HG03108 (cell line): ENCODE data around the gene ST8SIA4.

Source experiments
- ATAC-seq: cut with Tn5 transposase; IDR thresholded peaks from one replicate; pipeline ENCODE4 v1.9.1; 2021; ENCODE audit warnings: moderate library complexity; ENCODE audit not compliant: unreplicated experiment

The ST8SIA4 gene

DNA sequence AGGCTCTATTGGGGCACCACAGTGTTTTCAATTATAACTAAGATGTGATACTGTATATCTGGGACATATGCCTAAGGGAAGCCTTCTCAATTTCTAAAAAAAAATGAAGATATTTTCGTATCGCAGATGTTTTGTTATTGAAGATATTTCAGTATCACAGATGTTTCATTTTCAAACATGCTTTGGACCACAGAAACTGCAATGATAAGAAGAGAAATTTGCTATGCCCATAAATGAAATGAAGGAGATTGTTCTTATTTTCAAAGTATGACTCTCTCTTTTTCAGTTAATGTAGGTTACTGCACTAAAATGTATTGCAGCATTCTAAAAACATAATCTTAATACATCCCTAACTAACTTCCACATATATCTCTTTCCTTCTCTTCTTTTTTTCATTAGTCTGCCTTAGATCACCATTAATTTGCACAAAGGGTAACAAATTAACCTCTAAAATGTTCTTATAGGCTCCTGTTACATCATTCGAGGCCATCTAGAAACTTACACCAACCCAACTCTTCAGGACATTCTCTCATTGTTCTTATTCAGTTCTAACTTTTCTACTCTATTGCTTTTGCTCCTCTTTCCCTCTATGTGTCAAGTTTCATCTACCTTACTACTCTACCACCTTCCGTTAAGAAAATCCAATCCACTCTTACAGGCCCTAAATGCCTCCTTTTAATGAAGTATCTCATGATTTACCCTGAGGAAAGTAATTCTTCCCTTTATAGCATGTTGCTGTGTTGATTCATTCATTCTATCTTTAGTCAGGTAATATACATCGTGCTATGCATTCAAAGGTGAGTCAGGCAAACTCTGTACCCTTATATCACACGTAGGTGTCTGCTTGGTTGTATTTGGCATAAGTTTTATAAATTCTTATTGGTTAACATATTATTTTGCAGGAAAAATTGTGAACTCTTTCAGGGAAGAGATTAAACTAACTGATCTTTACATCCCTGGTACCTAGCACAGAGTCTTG is 70.5 kb downstream of the ST8SIA4 start:
- ATAC-seq = no peak

GRCh38 chr5:100828898-100829356 is 74.2 kb downstream of the ST8SIA4 start:
- ATAC-seq = no peak

DNA sequence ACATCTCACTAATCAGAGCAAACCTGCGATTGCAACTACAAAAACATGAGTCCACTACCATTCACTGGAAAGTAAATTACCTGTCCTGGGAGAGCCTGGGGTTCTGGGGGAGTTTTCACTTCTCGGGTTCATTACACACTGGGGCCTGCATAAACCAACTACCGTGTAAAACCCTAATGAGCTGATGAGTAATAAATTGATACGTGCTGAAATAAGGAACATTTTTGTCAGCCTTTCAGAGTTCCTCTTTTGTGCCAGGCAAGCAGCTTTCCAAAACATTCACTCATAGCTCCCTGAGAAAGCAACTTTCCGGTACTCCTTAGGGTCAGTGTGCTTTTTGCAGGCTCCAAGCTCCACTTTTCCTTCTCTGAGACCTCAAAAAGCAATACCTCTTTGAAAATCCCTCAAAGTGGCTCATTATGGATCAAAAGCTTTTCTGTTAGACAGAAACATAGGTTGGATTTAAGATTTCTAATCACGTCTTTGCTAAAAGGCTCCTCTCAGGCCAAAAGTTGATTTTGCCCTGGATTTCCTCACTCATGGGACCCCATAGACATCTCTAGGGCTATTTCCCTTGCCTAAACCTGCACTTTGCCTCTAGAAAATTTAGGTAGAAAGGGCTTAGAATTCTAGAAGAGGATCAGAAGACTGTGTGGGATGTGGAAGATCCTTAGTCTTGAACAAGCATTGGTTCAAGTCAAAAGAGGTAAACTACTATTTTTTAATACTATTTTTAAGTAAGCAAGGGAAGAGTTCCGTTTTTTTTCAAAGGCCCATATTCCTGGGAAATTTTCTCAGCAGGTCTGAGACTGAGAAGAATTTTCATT is 74.8 kb downstream of the ST8SIA4 start:
- peak; percentile 72 for ATAC-seq

DNA sequence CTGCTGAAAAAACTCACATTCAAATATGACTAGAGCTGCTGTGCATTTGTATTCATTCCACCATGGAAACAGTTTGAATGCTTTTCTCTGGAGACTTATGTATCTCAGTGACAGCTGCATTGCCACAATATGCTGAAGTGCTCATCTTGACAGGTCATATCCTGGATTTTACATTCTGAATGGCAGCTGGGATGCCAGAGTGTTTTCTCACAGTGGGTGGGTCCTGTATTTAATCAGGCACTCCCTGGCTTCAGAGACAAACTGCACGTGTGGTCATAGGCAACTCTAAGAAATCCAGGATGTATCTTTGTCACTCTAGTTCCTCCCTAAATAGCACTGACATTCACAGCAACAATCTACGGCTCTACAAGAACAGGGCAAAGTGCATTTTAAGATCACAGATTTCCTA is 75.6 kb downstream of the ST8SIA4 start:
- peak; percentile 24 for ATAC-seq

- ATAC-seq = peak; percentile 29
Measured at GRCh38 chr5:100826133-100826532, 76.9 kb downstream of the ST8SIA4 start.

- ATAC-seq = no peak
Measured at GRCh38 chr5:100824635-100825034, 78.4 kb downstream of the ST8SIA4 start.

- ATAC-seq = no peak
Measured at GRCh38 chr5:100823812-100824211, 79.3 kb downstream of the ST8SIA4 start.

GRCh38 chr5:100821751-100822150 is 81.3 kb downstream of the ST8SIA4 start:
- no peak for ATAC-seq

GRCh38 chr5:100818340-100818739 is 84.7 kb downstream of the ST8SIA4 start:
- ATAC-seq = no peak

- no peak for ATAC-seq
Measured at GRCh38 chr5:100803397-100803796, 99.7 kb downstream of the ST8SIA4 start.

DNA sequence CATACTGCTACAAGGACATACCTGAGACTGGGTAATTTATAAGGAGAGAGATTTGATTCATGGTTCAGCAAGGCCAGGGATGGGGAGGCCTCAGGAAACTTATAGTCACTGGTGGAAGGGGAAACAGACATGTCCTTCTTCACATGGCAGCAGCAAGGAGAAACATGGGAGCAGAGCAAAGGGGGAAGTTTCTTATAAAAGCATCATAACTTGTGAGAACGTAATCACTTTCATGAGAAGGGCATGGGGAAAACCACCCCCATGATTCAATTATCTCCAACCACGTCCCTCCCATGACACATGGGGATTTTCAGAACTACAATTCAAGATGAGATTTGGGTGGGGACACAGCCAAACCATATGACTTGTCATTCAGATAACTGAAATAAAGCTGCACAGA is 100.9 kb downstream of the ST8SIA4 start:
- no peak for ATAC-seq

DNA sequence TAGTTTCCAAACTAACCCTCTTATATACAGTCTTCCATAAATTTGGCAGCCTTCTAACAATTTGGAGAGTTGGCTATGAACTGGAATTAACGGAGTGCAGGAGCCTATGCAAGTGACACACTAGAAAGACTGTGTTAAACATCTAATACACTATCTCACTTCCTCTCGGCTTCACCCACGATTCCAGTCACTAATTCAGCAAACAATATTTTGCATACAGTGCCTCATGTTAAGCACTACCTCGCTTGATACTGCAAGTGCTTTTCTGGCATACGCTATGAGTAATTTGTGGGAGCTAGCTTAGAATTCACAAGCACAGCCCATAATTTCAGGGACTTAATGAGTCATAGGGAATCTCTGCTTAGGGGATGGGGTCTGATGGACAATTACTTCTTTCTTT is 102.5 kb downstream of the ST8SIA4 start:
- peak; percentile 61 for ATAC-seq

DNA sequence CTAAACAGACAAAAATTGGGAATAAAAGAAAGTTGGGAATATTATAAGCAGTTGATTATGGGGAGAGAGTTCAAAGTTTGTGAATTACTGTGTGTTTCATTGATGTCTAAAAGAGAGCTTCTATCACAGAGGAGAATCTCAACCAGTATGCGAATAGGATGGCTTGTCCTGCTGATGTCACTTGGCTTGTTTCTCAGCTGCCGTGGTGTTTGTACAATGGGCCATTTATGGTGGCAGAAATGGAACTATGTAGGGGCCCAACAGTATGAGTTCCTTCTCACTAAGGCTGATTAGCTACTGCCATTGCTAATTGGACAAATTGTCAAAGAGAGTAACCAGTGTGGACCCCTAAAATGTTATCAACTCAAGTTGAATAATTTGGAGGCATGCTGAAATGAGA is 103.9 kb downstream of the ST8SIA4 start:
- ATAC-seq = no peak

DNA sequence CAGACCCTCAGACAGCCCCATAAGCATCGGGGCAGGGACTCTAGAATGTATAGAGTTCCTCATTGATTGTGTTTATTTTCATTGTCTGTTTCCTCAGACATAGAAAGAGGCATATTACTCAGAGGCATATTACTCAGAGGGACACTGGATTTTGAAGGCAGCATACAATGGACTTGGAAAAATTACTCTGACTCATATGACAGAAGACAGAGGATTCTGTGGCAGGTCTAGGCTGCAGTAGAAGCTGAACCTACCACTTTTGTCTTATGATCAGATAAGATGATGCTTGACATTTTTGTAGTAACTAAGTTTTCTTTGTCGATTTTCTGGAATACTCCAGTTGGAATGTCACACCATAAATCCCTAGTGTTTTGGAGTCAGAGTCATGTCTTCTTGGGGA is 105.2 kb downstream of the ST8SIA4 start:
- ATAC-seq = no peak

DNA sequence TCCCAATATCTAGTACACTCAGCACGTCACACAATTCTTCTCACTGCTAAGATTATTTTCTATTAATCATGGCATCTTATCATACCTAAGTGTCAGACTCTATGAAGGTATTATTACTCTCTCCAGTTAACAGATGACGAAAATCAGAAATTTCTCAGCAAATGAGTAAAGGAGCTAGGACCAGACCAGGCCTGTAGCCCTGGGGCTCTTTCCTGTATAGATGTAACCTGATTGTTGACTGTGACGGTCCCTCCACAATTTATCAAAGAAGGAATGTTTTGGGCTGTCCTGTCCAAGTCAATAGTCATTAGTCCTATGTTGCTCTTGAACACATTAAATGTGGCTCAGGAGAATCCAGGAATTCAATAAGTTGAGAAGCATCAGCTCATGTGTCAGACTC is 106.2 kb downstream of the ST8SIA4 start:
- ATAC-seq = no peak

DNA sequence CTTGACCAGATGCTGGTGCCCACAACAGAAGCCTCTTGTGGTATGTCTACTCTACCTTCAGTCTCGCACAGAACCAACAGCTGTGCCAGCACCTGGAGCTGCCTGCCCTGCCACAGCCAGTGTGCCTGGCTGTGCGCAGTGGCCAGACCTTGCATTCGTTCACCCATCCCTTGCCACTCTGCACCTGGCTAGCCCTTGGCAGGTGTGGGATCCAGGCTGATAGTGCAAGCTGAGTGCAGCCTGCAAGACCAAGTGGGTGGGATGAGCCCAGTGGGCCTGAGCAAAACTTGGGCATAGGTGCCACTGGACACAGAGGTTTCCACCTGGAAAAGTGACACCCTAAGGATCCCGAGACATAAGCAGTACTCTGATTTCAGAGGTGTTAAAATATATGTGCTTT is 108.2 kb downstream of the ST8SIA4 start:
- ATAC-seq = no peak

- ATAC-seq = no peak
Measured at GRCh38 chr5:100794218-100794617, 108.9 kb downstream of the ST8SIA4 start.

GRCh38 chr5:100792781-100793180 is 110.3 kb downstream of the ST8SIA4 start:
- no peak for ATAC-seq

DNA sequence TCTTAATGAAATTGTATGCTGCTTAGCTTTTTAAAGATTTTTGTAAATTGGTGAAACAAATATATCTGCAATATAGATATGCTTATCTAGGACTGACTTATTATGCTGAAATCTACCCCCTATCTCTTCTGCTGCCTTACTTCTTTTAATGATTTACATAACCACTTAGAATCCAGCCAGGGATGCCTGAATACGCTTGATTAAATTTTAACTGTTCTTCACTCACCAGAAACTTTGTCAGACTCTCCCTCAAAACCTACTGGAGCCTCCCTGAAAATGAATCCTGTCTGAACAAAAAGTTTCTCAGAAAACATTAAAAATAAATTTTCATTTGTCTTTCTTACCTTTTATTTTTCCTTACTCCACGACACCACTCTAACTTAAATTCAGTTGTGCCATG is 111.7 kb downstream of the ST8SIA4 start:
- no peak for ATAC-seq

DNA sequence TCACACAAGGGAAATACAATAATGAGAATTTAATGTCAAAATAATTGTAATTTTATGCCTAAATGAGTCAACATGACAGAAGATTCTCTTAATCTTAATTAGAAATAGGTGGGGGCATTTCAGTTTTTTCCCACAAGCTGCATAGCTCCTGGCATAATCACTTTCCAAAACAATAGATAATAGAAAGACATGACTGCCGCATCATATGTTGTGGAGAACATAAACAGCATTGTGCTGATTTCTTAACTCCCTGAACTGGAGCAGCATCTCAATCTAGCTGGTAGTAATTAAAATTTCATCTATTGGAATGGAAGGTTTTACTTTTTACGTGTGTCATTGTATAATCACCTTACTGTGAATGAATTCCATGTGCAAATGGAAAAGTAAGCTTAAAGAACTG is 112.1 kb downstream of the ST8SIA4 start:
- no peak for ATAC-seq

DNA sequence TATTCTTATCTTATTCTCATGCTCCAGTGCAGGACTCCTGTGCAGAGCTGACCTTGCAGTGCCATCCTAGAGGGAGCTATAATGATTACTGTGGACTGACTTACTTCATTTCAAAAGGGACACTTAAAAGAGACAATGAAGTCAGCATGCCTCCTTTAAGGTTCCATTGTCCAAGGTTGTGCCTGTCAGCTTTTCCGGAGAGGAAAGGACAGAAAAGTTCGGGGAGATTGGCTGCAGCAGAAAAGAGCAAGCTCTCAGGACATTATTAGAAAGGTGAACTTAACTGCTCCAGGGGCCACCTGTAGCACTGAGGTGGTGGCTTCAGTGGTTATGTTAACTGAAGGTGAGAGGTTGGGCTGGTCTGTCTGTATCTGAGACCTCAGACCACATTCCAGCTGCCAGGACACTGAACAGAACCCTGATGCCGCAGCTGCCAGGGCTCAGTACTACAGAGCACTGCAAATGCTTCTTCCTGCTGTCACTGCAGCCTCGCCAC is 112.9 kb downstream of the ST8SIA4 start:
- ATAC-seq = peak; percentile 43

DNA sequence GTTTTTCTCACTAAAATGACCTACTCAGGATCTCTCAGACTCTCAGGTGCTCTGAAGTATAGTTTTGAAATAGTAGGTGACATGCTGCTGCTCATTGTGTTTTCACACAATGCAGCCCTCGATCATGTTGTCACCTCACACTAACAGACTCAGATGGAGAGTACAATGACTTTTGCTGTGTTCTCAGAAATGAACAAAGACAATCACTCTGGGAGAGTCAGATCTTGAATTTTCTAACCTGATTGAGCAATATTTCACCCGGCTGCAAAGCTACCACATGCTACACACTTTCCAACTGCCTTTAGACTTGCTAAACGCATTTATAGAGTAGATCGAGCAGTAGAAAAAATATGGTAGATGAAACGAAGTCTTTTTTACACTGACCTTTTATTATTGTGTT is 113.4 kb downstream of the ST8SIA4 start:
- ATAC-seq = no peak
